ENCODE data around the gene VPS50. TPM values are rescaled to one million over a fixed set of nuclear protein-coding genes. Genes with fewer than 3 reads are reported as not detected.

The VPS50 gene
- total RNA-seq, 4 donors from 2014 or later = 24.6 to 56.8 (median 29.0) TPM

DNA sequence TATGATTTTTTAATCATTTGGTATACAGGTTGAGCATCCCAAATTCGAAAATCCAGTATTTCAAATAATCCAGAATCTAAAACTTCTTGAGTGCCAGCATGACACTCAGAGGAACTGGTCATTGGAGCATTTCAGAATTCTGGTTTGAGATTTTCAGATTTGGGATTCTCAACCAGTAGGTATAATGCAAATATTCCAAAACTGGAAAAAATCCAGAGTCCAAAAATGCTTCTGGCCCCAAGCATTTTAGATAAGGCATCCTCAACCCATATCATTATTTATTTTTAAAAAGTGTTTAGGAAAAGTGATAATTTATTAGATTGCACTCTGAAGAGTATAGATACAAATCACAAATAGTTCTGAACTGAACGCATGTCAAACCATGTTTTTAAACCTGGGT, 120.7 kb downstream of the VPS50 start:
- no peaks in the 10 kb centered on the region for H3K4me1 ChIP-seq
- no peaks in the 10 kb centered on the region for H3K27me3 ChIP-seq
- no peak for DNase-seq (ENCODE audit: low spot score in 2 of 2)
- TF ChIP-seq EP300 (IDR thresholded peaks at IDR 0.05) (no peak), POLR2A (IDR thresholded peaks at IDR 0.05) (no peak), CTCF (IDR thresholded peaks at IDR 0.05) (no peak)
- H3K36me3 ChIP-seq = peaks cover 0 to 71% (median 0%) of the 10 kb centered on the region in 3 donors
- 96% methylated on average over 2 of the region's 2 CpGs for WGBS, 2 donors
- no peak overlapping the region for H3K4me3 ChIP-seq
- H3K9me3 ChIP-seq = no peaks in the 10 kb centered on the region
- no peak overlapping the region for H3K27ac ChIP-seq

- Histone ChIP-seq H3K4me3 (no peak overlapping the region), H3K27ac (no peak overlapping the region), H3K9me3 (no peaks in the 10 kb centered on the region), H3K27me3 (no peaks in the 10 kb centered on the region), H3K4me1 (no peaks in the 10 kb centered on the region), H3K36me3 (peaks cover 0 to 72% (median 0%) of the 10 kb centered on the region in 3 donors)
- DNase-seq (ENCODE audit: low spot score in 2 of 2) = no peak
- WGBS, 2 donors = 90 to 91% methylated on average over 4 of the region's 4 CpGs
- TF ChIP-seq POLR2A (IDR thresholded peaks at IDR 0.05) (no peak), EP300 (IDR thresholded peaks at IDR 0.05) (no peak), CTCF (IDR thresholded peaks at IDR 0.05) (no peak)
These were observed 122.6 kb downstream of the VPS50 start for GRCh38 chr7:93354815-93355214.

DNA sequence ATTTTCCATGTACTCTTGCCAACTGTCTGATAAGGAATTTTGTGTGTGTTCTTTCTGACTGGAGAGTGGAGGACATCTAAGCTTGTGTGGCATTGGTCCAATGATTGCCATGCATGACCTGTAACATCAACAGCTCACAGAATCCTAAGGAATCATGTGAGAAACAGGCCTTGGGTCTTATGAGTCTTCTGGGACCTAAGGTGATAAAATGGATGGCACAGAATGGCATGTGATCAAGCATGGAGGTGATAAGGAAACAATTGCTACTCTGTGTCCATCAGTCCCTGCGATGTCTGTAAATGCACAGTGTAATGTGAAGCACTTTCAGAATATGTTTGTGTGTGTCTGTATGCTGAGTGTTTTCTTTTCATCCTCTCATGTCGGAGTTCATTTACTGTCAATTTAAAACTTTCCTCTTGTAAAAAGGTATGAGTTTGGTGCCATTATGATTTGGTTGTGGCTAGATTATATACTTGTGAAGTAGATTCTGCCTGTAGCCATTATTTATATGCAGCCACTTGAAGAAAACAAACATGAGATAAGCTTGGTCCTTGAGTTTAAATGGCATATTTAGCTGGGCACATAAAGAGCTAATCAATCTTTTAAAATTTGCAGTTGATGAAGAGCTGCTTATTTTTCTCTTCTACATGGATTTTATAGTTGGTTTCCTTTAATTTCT, 127.5 kb downstream of the VPS50 start:
- 93 to 100% methylated on average over 2 of the region's 2 CpGs for WGBS, 2 donors
- Histone ChIP-seq H3K36me3 (peaks cover 0 to 39% (median 0%) of the 10 kb centered on the region in 3 donors), H3K27me3 (no peaks in the 10 kb centered on the region), H3K4me1 (no peaks in the 10 kb centered on the region), H3K9me3 (no peaks in the 10 kb centered on the region), H3K27ac (no peak overlapping the region), H3K4me3 (no peak overlapping the region)
- no peak for TF ChIP-seq CTCF (IDR thresholded peaks at IDR 0.05)
- TF ChIP-seq POLR2A (IDR thresholded peaks at IDR 0.05) = no peak
- TF ChIP-seq EP300 (IDR thresholded peaks at IDR 0.05) = no peak
- DNase-seq (ENCODE audit: low spot score in 2 of 2) = no peak

GRCh38 chr7:93361853-93362252, 129.7 kb downstream of the VPS50 start:
- 96 to 100% methylated on average over 1 of the region's 1 CpG for WGBS, 2 donors
- Histone ChIP-seq H3K27me3 (no peaks in the 10 kb centered on the region), H3K9me3 (no peaks in the 10 kb centered on the region), H3K4me3 (no peak overlapping the region), H3K36me3 (peaks cover 0 to 22% (median 0%) of the 10 kb centered on the region in 3 donors), H3K4me1 (no peaks in the 10 kb centered on the region), H3K27ac (no peak overlapping the region)
- TF ChIP-seq CTCF (IDR thresholded peaks at IDR 0.05) (no peak), POLR2A (IDR thresholded peaks at IDR 0.05) (no peak), EP300 (IDR thresholded peaks at IDR 0.05) (no peak)
- no peak for DNase-seq (ENCODE audit: low spot score in 2 of 2)

DNA sequence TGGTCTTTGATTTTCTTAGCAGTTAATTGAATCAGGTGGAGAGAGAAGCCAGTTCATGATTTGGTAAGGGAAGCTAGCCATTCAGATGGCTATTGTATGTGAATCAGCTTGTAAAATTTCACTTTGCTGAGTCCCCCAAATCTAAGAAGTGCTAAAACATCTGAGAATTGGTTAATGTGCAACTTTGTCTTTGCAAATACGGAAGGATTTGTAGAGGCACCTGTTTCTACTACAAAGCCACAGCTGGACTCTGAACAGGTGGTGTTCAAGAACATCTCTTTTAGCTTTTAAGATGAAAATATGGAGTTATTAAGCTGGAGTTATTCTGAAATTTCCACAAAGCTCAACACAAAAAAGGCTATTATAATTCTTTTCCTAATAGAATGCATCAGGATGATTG, 132.6 kb downstream of the VPS50 start:
- 63 to 87% methylated on average over 1 of the region's 1 CpG for WGBS, 2 donors

More for the DNA sequence above, 132.6 kb downstream of the VPS50 start:
- H3K36me3 ChIP-seq = no peaks in the 10 kb centered on the region
- TF ChIP-seq EP300 (IDR thresholded peaks at IDR 0.05) (no peak), CTCF (IDR thresholded peaks at IDR 0.05) (no peak), POLR2A (IDR thresholded peaks at IDR 0.05) (no peak)
- no peak overlapping the region for H3K4me3 ChIP-seq
- no peak for DNase-seq (ENCODE audit: low spot score in 2 of 2)
- no peaks in the 10 kb centered on the region for H3K27me3 ChIP-seq
- H3K4me1 ChIP-seq = no peaks in the 10 kb centered on the region
- no peak overlapping the region for H3K27ac ChIP-seq
- no peaks in the 10 kb centered on the region for H3K9me3 ChIP-seq
